HEK293T (cell line): ENCODE results near the gene TENT5A.
"Not testable (repeated sequence)": the region's sequence is repeated elsewhere in the genome, so short reads cannot be mapped to it uniquely, and the experiment has no call there.

Experiments used
- CTCF ChIA-PET: fragments of 350-600 bp; formaldehyde crosslinking; extraction: SDS; loops from one replicate; lab custom pipeline; 2021; ENCODE audit warnings: antibody characterized with exemption, inconsistent platforms; lab: Yijun Ruan, JAX
- POLR2A ChIA-PET: fragments of 350-600 bp; formaldehyde crosslinking; extraction: SDS; loops from one replicate; lab custom pipeline; 2020; ENCODE audit warnings: antibody characterized with exemption, inconsistent platforms; lab: Yijun Ruan, JAX
- DNase-seq: peaks from one replicate; pipeline ENCODE4 v3.0.0; 2012; ENCODE audit warnings: mixed read lengths; ENCODE audit errors: extremely low spot score
- ARNT ChIP-seq: fragments of 450-650 bp; IDR thresholded peaks from 2 replicates; pipeline ENCODE4 v1.6.1; 2017; ENCODE audit warnings: mild to moderate bottlenecking
- BHLHE40 ChIP-seq: fragments of 450-650 bp; IDR thresholded peaks from 2 replicates; pipeline ENCODE4 v1.6.1; 2016; ENCODE audit warnings: mild to moderate bottlenecking, moderate library complexity, borderline replicate concordance
- ELF4 ChIP-seq: fragments of 450-650 bp; IDR thresholded peaks from 2 replicates; pipeline ENCODE4 v1.6.1; 2017; ENCODE audit warnings: antibody characterized with exemption
- FOXA1 ChIP-seq: fragments of 450-650 bp; IDR thresholded peaks from 2 replicates; pipeline ENCODE4 v1.6.1; 2016; ENCODE audit warnings: mild to moderate bottlenecking
- FOXK2 ChIP-seq: fragments of 450-650 bp; IDR thresholded peaks from 2 replicates; pipeline ENCODE4 v1.6.1; 2016; ENCODE audit warnings: mild to moderate bottlenecking
- FOXM1 ChIP-seq: fragments of 450-650 bp; IDR thresholded peaks from 2 replicates; pipeline ENCODE4 v1.6.1; 2017; ENCODE audit warnings: mild to moderate bottlenecking, borderline replicate concordance
- HDGF ChIP-seq: fragments of 450-650 bp; IDR thresholded peaks from 2 replicates; pipeline ENCODE4 v1.6.1; 2017; ENCODE audit warnings: antibody characterized with exemption, borderline replicate concordance
- L3MBTL2 ChIP-seq: fragments of 450-650 bp; conservative IDR thresholded peaks from 2 replicates; pipeline ENCODE4 v1.6.1; 2016; ENCODE audit warnings: mild to moderate bottlenecking
- NFRKB ChIP-seq: fragments of 450-650 bp; IDR thresholded peaks from 2 replicates; pipeline ENCODE4 v1.6.1; 2016; ENCODE audit warnings: mild to moderate bottlenecking, moderate library complexity
- SP1 ChIP-seq: fragments of 450-650 bp; IDR thresholded peaks from 2 replicates; pipeline ENCODE4 v1.6.1; 2017
- SUZ12 ChIP-seq: fragments of 450-650 bp; IDR thresholded peaks from 2 replicates; pipeline ENCODE4 v1.6.1; 2016; ENCODE audit warnings: mild to moderate bottlenecking
- TARDBP ChIP-seq: fragments of 450-650 bp; IDR thresholded peaks from 2 replicates; pipeline ENCODE4 v1.6.1; 2016
- ZNF384 ChIP-seq: fragments of 450-650 bp; IDR thresholded peaks from 2 replicates; pipeline ENCODE4 v1.6.1; 2016
- TF ChIP-seq, protein P1 (sequence below): fragments of 450-650 bp; IDR thresholded peaks from 2 replicates; pipeline ENCODE4 v1.6.1; 2016

The TENT5A gene

DNA sequence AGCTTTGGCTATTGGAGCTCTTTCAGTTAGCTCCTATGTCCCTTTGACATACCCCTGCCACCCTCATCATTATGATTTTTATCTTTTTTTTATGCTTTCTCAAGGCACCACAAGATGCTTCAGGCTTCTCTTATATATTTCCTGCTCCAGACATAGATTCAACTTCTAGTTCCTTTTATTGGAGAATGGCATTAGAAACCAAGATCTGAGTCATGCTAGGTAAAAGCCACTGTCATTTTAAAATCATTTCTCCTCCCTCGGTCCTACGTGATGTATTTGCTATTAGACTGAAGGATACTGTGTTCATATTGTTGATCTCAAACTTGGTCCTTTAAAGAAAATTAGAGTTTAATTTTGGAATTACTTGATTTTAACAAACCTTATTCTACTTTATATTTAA, 8.3 kb downstream of the TENT5A start:
- POLR2A ChIA-PET, result no interaction called here
- no peak for TF ChIP-seq NFRKB
- no peak for TF ChIP-seq L3MBTL2
- no peak for TF ChIP-seq FOXA1
- CTCF ChIA-PET, result no interaction called here
- DNase-seq, result no peak

DNA sequence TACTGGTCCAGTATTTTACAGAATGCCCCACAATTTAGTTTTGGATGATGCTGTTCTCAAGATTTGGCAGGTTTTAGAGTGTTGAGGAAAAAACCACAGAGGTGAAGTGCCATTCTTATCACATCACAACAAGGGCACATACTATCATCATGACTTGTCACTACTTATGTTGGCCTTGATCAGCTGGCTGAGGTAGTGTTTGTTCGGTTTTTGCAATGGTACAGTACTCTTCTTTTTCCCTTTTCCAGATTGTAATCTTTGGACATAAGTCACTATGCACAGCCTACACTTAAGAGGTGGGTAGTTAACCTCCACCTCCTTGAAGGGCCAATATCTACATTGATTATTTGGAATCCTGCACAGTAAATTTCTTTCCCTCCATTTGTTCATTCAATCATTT, 8.8 kb downstream of the TENT5A start:
- no peak for TF ChIP-seq BHLHE40
- no peak for TF ChIP-seq SP1
- TF ChIP-seq, protein P1, sequence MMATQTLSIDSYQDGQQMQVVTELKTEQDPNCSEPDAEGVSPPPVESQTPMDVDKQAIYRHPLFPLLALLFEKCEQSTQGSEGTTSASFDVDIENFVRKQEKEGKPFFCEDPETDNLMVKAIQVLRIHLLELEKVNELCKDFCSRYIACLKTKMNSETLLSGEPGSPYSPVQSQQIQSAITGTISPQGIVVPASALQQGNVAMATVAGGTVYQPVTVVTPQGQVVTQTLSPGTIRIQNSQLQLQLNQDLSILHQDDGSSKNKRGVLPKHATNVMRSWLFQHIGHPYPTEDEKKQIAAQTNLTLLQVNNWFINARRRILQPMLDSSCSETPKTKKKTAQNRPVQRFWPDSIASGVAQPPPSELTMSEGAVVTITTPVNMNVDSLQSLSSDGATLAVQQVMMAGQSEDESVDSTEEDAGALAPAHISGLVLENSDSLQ, result no peak
- TF ChIP-seq SUZ12, result no peak
- TF ChIP-seq TARDBP, result no peak
- TF ChIP-seq L3MBTL2, result no peak
- TF ChIP-seq ARNT, result no peak
- TF ChIP-seq FOXA1, result no peak
- no peak for TF ChIP-seq NFRKB
- POLR2A ChIA-PET, result no interaction called here
- DNase-seq, result no peak
- CTCF ChIA-PET, result no interaction called here

DNA sequence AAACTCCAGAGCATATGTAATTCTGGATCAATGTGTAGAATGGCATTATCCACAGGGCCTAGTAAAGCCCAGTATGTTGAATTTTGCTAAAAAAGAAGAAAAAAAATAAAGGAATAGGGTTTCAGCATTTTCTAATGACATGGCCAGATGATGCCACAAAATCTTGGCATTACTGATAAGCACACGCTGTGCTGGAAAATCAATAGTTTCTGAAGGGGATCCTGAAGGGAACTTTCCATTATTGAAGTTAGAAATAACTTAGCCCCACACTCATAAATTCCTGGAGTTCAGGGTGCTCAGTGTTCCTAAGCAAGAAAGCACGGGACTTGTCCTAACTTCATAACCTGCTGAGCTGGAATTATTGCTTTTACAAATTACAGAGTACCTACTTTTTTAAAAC, 10.8 kb downstream of the TENT5A start:
- ChIA-PET CTCF (no interaction called here), POLR2A (interaction anchor here (1.3 kb wide), 1 partner anchor 10 kb away, joined by 3 read pairs; no protein-coding TSS in a partner anchor)
- no peak for DNase-seq
- no peak for TF ChIP-seq SUZ12
- no peak for TF ChIP-seq ARNT
- no peak for TF ChIP-seq TARDBP
- TF ChIP-seq HDGF, result no peak
- TF ChIP-seq BHLHE40, result no peak
- no peak for TF ChIP-seq FOXA1

DNA sequence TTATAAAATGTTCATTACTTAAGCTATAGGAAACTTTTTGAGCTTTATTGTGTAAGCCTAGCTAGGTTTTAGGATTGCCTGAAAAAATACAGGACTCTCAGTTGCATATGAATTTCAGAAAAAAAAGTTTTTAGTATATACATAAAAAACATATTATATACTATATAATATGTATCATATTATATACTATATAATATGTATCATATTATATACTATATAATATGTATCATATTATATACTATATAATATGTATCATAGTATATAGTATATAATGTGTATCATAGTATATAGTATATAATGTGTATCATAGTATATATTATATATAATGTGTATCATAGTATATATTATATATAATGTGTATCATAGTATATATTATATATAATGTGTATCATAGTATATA, 11.9 kb downstream of the TENT5A start:
- CTCF ChIA-PET, result interaction anchor here (1.1 kb wide), 1 partner anchor 13 kb away, joined by 4 read pairs; no protein-coding TSS in a partner anchor
- POLR2A ChIA-PET, DNase-seq: not testable (repeated sequence)

DNA sequence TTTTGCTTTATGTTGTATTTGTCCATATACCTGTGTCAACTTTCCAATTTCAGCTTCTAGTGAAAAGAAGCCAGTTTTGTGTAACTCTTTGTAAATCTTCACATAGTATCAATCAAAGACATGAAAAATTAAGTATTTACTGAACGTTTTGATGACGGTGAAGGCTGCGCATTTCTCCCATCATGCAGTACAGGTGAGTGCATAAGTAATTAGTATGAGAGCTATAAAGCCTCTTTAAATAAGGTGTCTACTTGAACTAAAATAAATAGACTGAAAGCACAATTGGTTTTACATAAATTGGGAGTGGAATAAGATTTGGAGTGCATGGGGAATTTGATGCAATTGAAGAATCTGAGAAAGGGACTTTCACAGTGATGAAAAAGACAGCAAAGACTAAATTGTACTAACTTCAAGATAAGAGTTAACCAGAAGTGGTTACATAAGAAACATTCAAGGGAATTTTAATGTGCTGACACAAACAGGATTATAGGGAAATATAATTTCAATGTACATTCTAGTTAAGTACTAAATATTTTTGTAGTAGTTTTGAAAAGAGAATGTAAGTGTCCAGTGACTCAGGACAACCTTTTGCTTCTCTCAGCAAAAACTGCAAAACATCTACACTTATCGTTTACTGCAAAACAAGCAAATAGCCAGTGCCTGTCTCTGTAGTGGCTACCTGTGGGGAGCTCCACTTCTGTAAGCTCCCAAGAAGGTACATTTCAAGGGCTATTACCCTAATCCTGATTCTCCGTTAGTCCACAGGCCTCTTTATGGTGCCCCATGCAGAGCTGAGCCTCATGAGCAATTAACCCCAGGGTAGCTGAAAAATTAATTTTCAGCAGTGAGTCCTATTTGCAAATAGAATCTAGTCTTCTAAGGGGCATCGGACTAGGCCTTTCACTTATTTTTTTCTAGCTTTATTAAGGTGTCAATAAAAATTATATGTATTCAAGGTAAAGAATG, 13.0 kb downstream of the TENT5A start:
- CTCF ChIA-PET, result interaction anchor here (1.1 kb wide), 1 partner anchor 12 kb away, joined by 4 read pairs; no protein-coding TSS in a partner anchor
- TF ChIP-seq, protein P1, result no peak
- TF ChIP-seq FOXM1 (no peak), BHLHE40 (no peak), FOXA1 (no peak), FOXK2 (no peak)
- POLR2A ChIA-PET, result no interaction called here
- no peak for DNase-seq

DNA sequence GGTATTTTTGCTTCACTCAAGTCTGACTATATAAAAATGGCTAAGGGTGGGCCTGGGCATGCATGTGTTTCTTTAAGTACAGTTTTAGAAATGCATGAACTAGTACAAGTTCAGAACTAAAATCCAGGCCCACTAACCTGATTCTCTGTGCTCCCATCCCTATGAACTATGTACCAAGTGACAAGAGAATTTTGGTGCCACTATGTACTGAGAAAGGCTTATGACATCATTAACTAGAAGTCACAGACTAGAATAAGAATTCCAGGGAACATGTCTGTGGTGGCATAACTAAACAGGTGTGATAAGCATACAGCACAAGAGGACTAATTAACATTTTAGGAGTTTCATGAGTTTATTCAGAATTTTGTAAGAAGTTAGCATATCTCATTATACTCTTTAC, 16.1 kb downstream of the TENT5A start:
- POLR2A ChIA-PET, result no interaction called here
- DNase-seq, result no peak

DNA sequence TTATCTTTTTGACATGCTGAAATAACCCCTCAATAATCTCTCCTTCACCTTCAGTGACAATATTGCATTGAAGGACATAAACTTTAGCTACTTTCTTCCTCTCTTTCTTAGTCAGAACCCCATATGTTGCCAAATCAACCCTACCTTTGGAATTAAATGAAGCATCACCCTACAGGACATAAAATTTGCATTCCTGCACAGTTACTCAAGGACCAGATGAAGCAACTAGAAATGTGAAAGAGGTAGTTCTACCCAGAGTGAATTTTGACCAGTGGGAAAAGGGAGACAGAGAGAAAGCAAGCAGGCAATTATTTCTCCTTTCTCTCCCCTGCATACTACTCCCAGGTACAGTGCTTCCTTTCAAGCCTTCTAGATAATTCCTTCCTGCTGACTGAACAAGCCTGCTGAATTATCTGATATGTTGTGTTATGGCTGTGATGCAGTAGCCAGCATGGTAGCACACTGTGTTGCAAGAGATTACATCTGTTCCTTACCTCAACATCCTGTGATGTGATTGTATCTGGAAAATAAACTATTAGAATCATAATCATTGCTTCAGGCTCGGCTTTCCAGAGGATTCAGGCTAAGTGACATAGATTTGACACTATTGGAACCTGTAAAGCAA, 16.6 kb downstream of the TENT5A start:
- TF ChIP-seq FOXA1 (no peak), FOXM1 (no peak), BHLHE40 (no peak), SP1 (no peak)
- ChIA-PET CTCF (no interaction called here), POLR2A (no interaction called here)

More for the DNA sequence above, 16.1 kb downstream of the TENT5A start:
- TF ChIP-seq TARDBP, result no peak
- no peak for TF ChIP-seq FOXK2
- no peak for TF ChIP-seq ARNT
- TF ChIP-seq FOXA1, result no peak
- no peak for TF ChIP-seq HDGF
- no peak for TF ChIP-seq L3MBTL2
- TF ChIP-seq ZNF384, result no peak
- no peak for TF ChIP-seq ELF4
- no peak for TF ChIP-seq SP1
- no peak for TF ChIP-seq FOXM1
- no peak for TF ChIP-seq SUZ12
- TF ChIP-seq, protein P1, result no peak
- CTCF ChIA-PET, result no interaction called here

More for the DNA sequence above, 16.6 kb downstream of the TENT5A start:
- no peak for DNase-seq
